Breast epithelium (tissue), 4 donors: Measurements from ENCODE around the gene MFSD11. TPM values are rescaled to one million over a fixed set of nuclear protein-coding genes. Genes with fewer than 3 reads are reported as not detected.
"Not testable (repeated sequence)": the region's sequence is repeated elsewhere in the genome, so short reads cannot be mapped to it uniquely, and the experiment has no call there.

ENCODE experiments used
- DNase-seq, 2 donors: peaks; one replicate each; pipeline ENCODE4 v3.0.0-alpha.2; 2019; ENCODE audit warnings: low spot score in 2 of 2
- H3K27ac ChIP-seq, 2 donors: fragments of 200-600 bp; sonication (generic) in 1 of 2; one replicate each; pipeline ENCODE4 v1.5.1; 2016 to 2019; ENCODE audit warnings: mild to moderate bottlenecking in 1 of 2
- H3K27me3 ChIP-seq, 2 donors: fragments of 200-600 bp; sonication (generic) in 1 of 2; one replicate each; pipeline versions ENCODE4 v1.5.1 to v1.6.0; 2017 to 2019; ENCODE audit warnings: control low read depth in 1 of 2, mild to moderate bottlenecking in 1 of 2
- H3K36me3 ChIP-seq: fragments of 200-600 bp; one replicate; pipeline ENCODE4 v1.5.1; 2019
- H3K4me1 ChIP-seq, 2 donors: fragments of 200-600 bp; sonication (generic); one replicate each; pipeline ENCODE4 v1.5.1; 2016 to 2019; ENCODE audit warnings: control low read depth in 1 of 2
- H3K4me3 ChIP-seq, 3 donors: fragments of 200-600 bp; sonication (generic); 1 replicate in 2 of 3; 2 replicates in 1 of 3; pipeline ENCODE4 v1.5.1; 2016 to 2019; ENCODE audit warnings: mild to moderate bottlenecking in 3 of 3, moderate library complexity in 2 of 3
- H3K9me3 ChIP-seq, 2 donors: fragments of 200-600 bp; sonication (generic) in 1 of 2; one replicate each; pipeline ENCODE4 v1.5.1; 2016 to 2019; ENCODE audit warnings: control low read depth in 1 of 2
- CTCF ChIP-seq, 3 donors: fragments of 450-650 bp; IDR thresholded peaks; one replicate each; pipeline ENCODE4 v1.5.1; 2016 to 2017; ENCODE audit warnings: antibody characterized with exemption in 3 of 3, mild to moderate bottlenecking in 3 of 3, moderate library complexity in 3 of 3
- POLR2A ChIP-seq: fragments of 450-650 bp; IDR thresholded peaks from one replicate; pipeline ENCODE4 v1.6.1; 2016; ENCODE audit warnings: antibody characterized with exemption, mild to moderate bottlenecking, moderate library complexity
- POLR2AphosphoS5 ChIP-seq, 3 donors: sonication (generic); formaldehyde crosslinking; IDR thresholded peaks; one replicate each; pipeline ENCODE4 v1.6.1; 2017; ENCODE audit warnings: antibody characterized with exemption in 3 of 3
- intact Hi-C: fragments of 100-400 bp; cut with DNase I; formaldehyde crosslinking; loops from one replicate; pipeline ENCODE4 v1.15.1; 2023; ENCODE audit warnings: low total_unique reads
- total RNA-seq, 3 donors: library from RNA; depleted of rRNA; stranded (reverse); fragments of >200 nt; gene quantifications; one replicate each; pipeline ENCODE4 v1.1.0, GENCODE V29; 2016

The MFSD11 gene
- total RNA-seq, 3 donors from 2014 or later, result 20.6 to 42.6 (median 23.6) TPM

GRCh38 chr17:76793775-76794174 lies 55.9 kb downstream of the MFSD11 start:
- H3K9me3 ChIP-seq, result no peaks in the 10 kb centered on the region
- peaks cover 0 to 3% of the 10 kb centered on the region in 2 donors for H3K4me1 ChIP-seq
- intact Hi-C loops, result no loop called here
- H3K36me3 ChIP-seq, result no peaks in the 10 kb centered on the region
- no peak for DNase-seq
- H3K4me3 ChIP-seq, result no peak overlapping the region
- no peak overlapping the region for H3K27ac ChIP-seq
- no peaks in the 10 kb centered on the region for H3K27me3 ChIP-seq
- TF ChIP-seq POLR2A (no peak), POLR2AphosphoS5 (IDR thresholded peaks at IDR 0.05) (no peak), CTCF (IDR thresholded peaks at IDR 0.05) (no peak)

- TF ChIP-seq CTCF (IDR thresholded peaks at IDR 0.05) (no peak), POLR2A (no peak), POLR2AphosphoS5 (IDR thresholded peaks at IDR 0.05) (no peak)
- H3K36me3 ChIP-seq, result no peaks in the 10 kb centered on the region
- DNase-seq, result no peak
- no peak overlapping the region for H3K4me3 ChIP-seq
- H3K27ac ChIP-seq, result no peak overlapping the region
- no peaks in the 10 kb centered on the region for H3K9me3 ChIP-seq
- H3K4me1 ChIP-seq, result no peaks in the 10 kb centered on the region
- H3K27me3 ChIP-seq, result no peaks in the 10 kb centered on the region
- intact Hi-C loops, result no loop called here
These were observed 58.2 kb downstream of the MFSD11 start for GRCh38 chr17:76796081-76796480.

- no peak overlapping the region for H3K4me3 ChIP-seq
- no peak for DNase-seq
- intact Hi-C loops, result no loop called here
- no peak overlapping the region for H3K27ac ChIP-seq
- H3K36me3 ChIP-seq, result no peaks in the 10 kb centered on the region
- no peaks in the 10 kb centered on the region for H3K9me3 ChIP-seq
- H3K27me3 ChIP-seq, result no peaks in the 10 kb centered on the region
- TF ChIP-seq POLR2A (no peak), POLR2AphosphoS5 (IDR thresholded peaks at IDR 0.05) (no peak), CTCF (IDR thresholded peaks at IDR 0.05) (no peak)
- no peaks in the 10 kb centered on the region for H3K4me1 ChIP-seq
These were observed 59.4 kb downstream of the MFSD11 start for GRCh38 chr17:76797241-76797840.

GRCh38 chr17:76801706-76802105 lies 63.8 kb downstream of the MFSD11 start:
- no peaks in the 10 kb centered on the region for H3K36me3 ChIP-seq
- H3K9me3 ChIP-seq, result no peaks in the 10 kb centered on the region
- no peaks in the 10 kb centered on the region for H3K4me1 ChIP-seq
- DNase-seq, result no peak
- intact Hi-C loops, result no loop called here
- TF ChIP-seq POLR2AphosphoS5 (IDR thresholded peaks at IDR 0.05), result no peak
- no peak for TF ChIP-seq CTCF (IDR thresholded peaks at IDR 0.05)
- no peak for TF ChIP-seq POLR2A
- no peak overlapping the region for H3K4me3 ChIP-seq
- H3K27me3 ChIP-seq, result no peaks in the 10 kb centered on the region
- no peak overlapping the region for H3K27ac ChIP-seq

- no peak for DNase-seq
- Histone ChIP-seq H3K4me3 (no peak overlapping the region), H3K36me3 (no peaks in the 10 kb centered on the region), H3K27ac (no peak overlapping the region), H3K4me1 (no peaks in the 10 kb centered on the region), H3K27me3 (no peaks in the 10 kb centered on the region), H3K9me3 (no peaks in the 10 kb centered on the region)
- TF ChIP-seq CTCF (IDR thresholded peaks at IDR 0.05), result no peak
- TF ChIP-seq POLR2A, result no peak
- TF ChIP-seq POLR2AphosphoS5 (IDR thresholded peaks at IDR 0.05), result no peak
- intact Hi-C loops, result no loop called here
These were observed 67.4 kb downstream of the MFSD11 start for GRCh38 chr17:76805319-76805718.

- H3K27ac ChIP-seq, H3K9me3 ChIP-seq, H3K4me3 ChIP-seq, intact Hi-C loops, H3K36me3 ChIP-seq, H3K27me3 ChIP-seq, DNase-seq, H3K4me1 ChIP-seq: not testable (repeated sequence)
These were observed 68.2 kb downstream of the MFSD11 start for GRCh38 chr17:76806151-76806550.

- H3K4me3 ChIP-seq, intact Hi-C loops: not testable (repeated sequence)
These were observed 68.8 kb downstream of the MFSD11 start for GRCh38 chr17:76806767-76807166.

More at GRCh38 chr17:76806767-76807166, 68.8 kb downstream of the MFSD11 start:
- H3K4me1 ChIP-seq, H3K27ac ChIP-seq, H3K9me3 ChIP-seq, DNase-seq, H3K36me3 ChIP-seq, H3K27me3 ChIP-seq: not testable (repeated sequence)
